Measurements from ENCODE around the gene ZNF598.
"Not testable (repeated sequence)": the region's sequence is repeated elsewhere in the genome, so short reads cannot be mapped to it uniquely, and the experiment has no call there.

ZNF598 gene

GRCh38 chr16:1974157-1975070 lies 35.2 kb downstream of the ZNF598 start:
- DNase-seq: no peak

DNA sequence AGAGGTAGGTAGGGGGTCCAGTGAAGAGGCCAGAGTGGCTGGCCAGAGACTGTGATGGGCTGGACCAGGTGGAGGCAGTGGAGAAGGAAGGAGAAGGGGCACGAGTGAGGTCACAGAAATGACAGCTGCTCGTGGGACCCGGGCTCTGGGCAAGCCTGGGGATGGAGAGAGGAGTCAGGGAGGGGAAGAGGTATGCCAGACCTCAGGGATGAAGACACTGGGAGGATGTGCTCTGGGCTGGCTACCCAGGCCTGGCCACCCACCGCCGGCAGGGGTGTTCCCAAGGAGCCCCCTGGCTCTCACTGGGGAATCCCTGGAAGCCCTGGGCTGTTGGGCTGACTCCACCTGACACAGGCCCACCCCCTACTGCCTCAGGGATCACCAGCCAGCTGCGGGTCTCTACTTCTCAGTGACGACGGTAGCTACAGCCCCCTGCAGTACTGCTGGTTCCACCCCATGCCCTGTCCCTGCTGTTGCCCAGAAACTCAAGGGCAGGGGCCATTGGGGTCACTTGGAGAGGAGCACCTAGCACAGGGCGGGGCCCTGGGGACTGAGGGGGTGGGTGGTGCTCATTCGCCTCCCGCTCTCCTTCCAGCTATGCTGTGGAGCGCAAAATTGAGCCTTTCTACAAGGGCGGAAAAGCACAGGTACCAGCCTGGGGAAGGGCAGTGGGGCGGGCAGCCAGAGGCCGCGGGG lies 36.0 kb downstream of the ZNF598 start:
- DNase-seq: no peak

- no peak for DNase-seq
Observed at GRCh38 chr16:1972490-1972877, 37.1 kb downstream of the ZNF598 start.

DNA sequence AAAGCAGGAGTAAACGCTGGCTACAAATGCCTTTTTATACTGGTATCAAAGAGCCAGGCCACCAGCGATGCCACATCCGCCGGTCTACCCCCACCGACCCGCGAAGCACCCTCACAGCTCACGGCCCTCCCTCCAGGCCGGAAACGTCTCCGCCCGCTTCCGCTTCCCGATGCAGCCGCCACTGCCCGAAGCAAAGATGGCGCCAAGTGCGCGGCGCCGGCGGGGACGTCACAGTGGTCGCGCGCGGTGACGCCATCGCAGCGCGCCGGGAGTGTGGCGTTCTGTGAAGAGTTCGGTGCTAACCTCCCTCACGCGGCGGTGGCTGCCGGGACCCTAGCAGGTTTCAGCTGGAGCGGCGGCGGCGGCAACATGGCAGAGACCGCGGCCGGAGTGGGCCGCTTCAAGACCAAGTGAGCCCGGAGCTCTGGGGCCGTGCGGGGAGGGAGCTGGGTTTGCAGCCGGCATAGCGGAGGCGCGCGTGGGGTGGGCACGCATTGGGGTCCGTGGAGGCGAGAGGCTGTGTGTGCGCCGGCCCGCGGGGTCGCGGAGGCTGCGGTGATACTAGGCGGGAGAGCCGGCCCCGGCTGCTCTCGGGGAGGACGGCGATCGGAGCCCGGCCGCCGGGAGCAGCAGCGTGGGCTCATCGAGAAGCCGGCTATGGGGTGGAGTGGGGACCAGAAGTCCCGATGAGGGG lies 37.7 kb downstream of the ZNF598 start, which contains the start of gene TBL3:
TBL3 (plus strand) TSS at position 258 of the 694 bp plus-strand sequence; CDS start at position 370, 112 bp downstream.
- DNase-seq: peak; percentile 96

GRCh38 chr16:1968146-1968953 lies 41.3 kb downstream of the ZNF598 start:
- DNase-seq: no peak

DNA sequence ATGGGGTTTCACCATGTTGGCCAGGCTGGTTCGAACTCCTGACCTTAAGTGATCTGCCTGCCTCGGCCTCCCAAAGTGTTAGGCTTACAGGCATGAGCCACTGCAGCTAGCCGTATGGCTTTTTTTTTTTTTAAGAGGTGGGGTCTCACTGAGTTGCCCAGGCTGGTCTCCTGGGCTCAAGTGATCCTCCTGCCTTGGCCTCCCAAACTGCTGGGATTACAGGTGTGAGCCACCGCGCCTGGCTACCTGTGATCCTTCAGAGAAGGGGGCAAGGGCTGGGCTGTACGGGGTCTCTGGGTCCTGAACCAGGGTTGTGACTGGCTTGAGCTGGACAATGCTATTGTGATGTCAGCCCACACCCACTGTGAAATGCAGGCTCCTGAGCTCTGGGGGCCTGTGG lies 43.2 kb downstream of the ZNF598 start, which contains the start of gene RNF151:
RNF151 (plus strand) TSS at position 397 of the 400 bp plus-strand sequence. CDS start 26 bp downstream, outside the sequence.
- DNase-seq: no peak

DNA sequence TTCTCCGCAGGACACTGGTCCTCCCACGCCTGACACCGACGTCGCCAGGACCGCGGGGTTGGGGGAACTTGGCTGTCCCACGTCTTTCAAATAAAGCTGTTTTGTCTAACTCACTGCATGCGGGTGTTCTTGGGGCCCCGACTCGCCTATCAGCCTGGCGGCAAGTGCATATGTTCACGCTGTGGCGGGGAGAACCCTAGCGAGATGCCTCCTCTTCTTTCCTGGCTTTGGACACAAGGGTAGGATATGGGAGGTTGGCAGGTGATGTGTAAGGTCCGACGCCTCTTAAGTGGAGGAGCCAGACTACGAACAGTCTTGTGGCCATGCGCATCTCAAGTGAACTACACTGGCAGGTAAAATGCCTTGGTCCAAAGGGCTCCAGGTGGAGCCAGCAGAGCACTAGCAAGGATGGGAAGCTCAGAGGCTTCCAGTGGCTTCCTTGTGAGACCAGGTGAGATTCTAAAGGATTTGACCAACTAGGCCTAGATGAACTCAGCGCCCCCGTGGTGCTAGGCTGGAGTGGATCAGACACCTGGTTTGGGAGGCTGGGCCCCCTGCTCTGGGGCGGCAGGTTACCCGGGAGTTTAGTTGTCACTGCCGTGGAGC lies 44.1 kb downstream of the ZNF598 start:
- DNase-seq: no peak

GRCh38 chr16:1964506-1965395 lies 44.9 kb downstream of the ZNF598 start, which contains the start of gene RPS2:
RPS2 (minus strand) TSS chr16:1964826; CDS start chr16:1964625, 201 bp downstream.
- DNase-seq: peak; percentile 99

GRCh38 chr16:1963806-1964505 lies 45.7 kb downstream of the ZNF598 start:
- no peak for DNase-seq

- DNase-seq: not testable (repeated sequence)
Observed at GRCh38 chr16:1962161-1963153, 47.2 kb downstream of the ZNF598 start.

- no peak for DNase-seq
Observed at GRCh38 chr16:1961651-1962067, 48.0 kb downstream of the ZNF598 start.

DNA sequence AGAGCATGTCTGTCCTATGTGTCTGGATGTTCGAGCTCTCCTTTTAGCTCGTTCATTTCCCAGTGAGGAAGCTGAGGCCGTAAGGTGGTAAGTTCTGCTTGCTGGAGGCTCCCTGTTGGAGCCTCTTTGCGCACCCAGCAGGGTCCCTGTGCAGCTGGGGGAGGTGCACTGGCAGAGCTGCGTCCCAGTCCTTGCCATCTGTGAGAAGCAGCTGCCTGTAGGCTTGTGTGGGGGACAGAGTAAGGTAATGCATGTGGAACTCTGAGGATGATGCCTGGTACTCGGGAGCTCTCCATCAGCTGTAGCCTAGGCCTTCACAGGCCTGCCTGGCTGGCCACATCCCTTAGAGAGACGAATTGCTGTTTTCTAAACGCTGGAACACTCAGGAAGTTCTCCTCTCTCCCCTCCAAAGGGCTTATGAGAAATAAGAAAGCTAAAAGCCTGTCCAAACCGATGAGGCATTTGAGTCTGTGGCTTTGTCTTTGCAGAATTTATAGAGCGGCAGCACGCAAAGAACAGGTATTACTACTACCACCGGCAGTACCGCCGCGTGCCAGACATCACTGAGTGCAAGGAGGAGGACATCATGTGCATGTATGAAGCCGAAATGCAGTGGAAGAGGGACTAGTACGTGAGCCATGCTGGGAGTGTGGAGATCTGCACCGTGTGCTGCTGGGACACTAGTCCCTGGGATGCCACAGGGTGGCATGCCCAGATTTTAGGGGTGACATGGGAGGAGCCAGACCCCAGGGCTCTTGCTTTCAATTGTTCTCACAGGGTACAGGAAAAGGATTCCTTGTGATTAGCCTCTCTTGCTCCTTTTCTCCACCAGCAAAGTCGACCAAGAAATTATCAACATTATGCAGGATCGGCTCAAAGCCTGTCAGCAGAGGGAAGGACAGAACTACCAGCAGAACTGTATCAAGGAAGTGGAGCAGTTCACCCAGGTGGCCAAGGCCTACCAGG lies 48.7 kb downstream of the ZNF598 start:
- DNase-seq: no peak

- DNase-seq: peak; percentile 87
Observed at GRCh38 chr16:1959269-1960039, 50.2 kb downstream of the ZNF598 start, which contains the start of gene NDUFB10. NDUFB10 (plus strand) TSS chr16:1959538; CDS start chr16:1959625, 87 bp downstream.

- DNase-seq: no peak
Observed at GRCh38 chr16:1958715-1959268, 50.8 kb downstream of the ZNF598 start.

- not testable (repeated sequence) for DNase-seq
Observed at GRCh38 chr16:1958143-1958491, 51.5 kb downstream of the ZNF598 start.

Measured in CD4-positive, alpha-beta T cell treated with Interferon gamma for 1 hour (primary cell).